NCI-H2029 treated with DMSO at 0.1 percent for 48 hours (cell line): ENCODE results near the gene CSTPP1.
A peak's percentile ranks its signal among the peaks of the same experiment; 100 is the strongest.

Source experiments
- DNase-seq: peaks from one replicate; lab custom pipeline; 2025; lab: John Stamatoyannopoulos, UW

Gene CSTPP1

GRCh38 chr11:47161134-47161854 lies 224.7 kb downstream of the CSTPP1 start:
- DNase-seq, result peak; percentile 15

GRCh38 chr11:47161890-47162289 lies 225.3 kb downstream of the CSTPP1 start:
- DNase-seq, result no peak

- no peak for DNase-seq
Measured at GRCh38 chr11:47162426-47162825, 225.9 kb downstream of the CSTPP1 start.

- no peak for DNase-seq
Measured at GRCh38 chr11:47163193-47163592, 226.6 kb downstream of the CSTPP1 start.

GRCh38 chr11:47163898-47164297 lies 227.3 kb downstream of the CSTPP1 start:
- no peak for DNase-seq

GRCh38 chr11:47164321-47164720 lies 227.8 kb downstream of the CSTPP1 start:
- DNase-seq, result no peak

DNA sequence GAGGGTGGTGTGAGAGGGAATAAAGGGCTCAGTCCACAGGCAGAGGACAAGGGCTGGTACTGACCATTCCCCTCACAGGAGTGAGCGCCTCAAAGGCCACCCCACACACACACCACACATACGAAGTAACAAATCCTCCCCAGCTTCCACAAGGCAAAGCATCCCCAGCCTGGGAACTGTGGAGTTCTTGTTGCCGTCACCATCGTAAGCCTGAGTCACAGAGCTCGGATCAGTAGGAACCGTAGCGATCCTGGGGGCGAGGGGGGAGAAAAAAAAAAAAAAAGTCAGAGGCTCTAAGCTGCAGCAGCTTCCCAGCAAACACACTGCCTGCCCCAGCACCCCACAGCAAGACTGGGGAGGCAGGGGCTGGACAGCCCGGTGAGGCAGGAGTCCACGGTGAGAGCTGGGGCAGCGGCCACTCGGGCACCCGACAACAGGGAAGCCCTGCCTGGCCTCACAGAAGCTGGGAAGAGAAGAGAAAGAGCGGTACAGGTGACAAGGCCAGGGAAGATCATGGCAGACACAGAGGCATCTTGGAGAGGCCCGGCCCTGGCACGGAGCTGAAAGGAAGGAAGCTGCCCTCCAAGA lies 228.8 kb downstream of the CSTPP1 start:
- DNase-seq, result no peak

DNA sequence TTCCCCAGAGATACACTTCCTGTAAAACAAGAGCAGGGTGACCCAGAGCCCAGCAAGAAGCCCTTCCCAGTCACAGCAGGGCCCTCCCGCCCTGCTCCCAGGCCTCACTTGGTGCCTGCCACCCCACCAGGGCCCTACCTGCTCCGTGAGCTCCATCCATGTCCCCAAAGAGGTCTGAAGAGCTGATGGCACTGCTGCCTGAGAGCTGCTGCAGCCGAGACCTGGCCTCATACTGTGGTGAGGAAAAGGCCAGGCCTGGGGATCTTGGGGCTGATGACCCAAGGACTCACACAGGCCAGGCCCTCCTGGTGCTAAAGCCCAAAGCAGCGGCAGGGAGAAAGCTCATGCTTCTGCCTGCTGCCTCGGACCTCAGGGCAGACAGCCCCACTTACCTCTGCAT lies 229.8 kb downstream of the CSTPP1 start:
- DNase-seq, result no peak

DNA sequence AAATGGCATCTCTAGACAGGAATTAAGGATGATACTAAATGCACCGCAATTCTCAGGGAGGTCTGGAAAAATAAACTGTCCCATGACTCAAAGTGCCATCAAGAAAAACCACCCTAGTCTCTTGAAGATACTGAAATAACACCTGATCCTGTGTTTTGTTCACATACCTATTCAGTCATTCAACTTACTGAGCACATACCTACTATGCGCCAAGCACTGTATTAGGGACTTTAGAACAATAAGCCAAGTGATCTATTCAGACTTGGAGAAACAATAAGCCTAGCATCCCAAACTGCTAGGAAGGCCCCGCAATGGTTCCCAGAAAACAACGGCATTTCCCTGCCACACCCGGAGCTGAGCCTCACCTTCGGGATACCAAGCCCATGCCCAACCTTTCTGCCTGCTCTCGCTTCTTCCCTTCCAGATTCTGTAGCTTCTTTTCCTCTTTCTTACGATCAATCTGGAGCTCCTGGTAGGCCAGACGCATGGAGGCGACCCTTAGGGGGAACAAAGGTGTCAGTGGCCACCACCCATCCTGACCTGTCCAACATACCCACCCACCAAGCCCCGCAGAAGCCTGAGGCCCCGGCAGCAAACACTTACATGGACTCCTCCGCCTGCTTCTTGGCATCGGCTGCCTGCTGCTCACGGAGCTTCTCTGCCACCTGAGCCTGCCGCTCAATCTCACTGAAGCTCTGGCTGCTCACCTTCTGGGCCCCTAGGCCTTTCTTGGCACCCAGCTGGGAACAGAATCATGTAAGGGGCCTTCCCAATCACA lies 234.7 kb downstream of the CSTPP1 start:
- no peak for DNase-seq

- DNase-seq, result no peak
Measured at GRCh38 chr11:47171856-47172255, 235.3 kb downstream of the CSTPP1 start.

DNA sequence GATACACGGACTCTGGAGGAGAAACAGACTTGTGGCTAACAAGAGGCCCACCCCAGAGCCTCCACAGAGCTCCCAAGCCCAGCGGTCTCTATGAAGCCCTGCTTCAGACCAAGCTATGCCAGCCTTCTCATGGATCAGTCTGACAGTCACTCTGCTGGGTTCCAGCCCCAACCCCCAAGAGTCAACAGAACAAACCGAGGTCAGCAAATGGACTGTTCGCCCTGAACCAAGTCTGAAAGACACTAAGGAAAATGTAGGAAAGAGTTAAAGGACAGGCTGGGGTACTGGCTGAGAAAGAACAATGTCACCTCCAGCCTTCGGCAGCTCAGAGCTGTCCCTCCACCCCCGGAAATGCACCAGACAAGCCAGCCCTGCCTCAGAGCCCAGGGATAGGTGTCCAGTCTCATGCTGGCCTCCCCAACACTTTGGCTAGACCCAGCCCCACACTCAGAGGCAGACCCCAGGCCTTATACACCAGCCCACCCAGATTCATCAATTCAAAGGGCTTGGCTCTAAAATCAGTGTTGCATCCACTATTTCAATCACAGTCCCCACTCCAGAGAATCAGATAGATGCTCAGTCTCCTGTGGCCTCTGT lies 236.3 kb downstream of the CSTPP1 start:
- DNase-seq, result no peak

DNA sequence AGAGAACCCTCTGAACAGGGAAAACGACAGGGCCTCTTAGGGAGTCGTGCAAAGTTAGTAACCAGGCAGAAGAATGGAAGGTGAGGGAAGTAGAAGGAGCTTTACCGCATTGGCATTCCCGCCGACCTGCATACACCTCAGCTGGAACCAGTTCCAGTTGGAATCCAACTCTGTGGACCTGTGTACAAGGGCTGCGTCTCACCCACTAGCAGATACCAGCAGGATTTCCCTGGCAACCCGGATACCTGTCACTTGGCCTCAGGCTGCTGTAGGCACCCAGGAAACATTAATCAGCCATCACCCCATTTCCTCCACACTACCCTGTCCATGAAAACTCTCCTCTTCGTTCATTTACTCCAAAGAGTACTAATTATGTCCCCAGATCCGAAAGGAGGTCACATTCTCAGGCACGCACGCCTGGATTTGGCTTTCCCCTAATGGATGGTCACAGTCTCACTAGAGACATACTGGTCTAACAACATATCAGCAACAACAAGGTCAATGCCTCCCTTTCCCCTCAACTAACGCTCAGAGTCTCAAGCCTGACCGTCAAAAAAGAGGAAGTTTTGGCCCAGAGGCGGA lies 239.3 kb downstream of the CSTPP1 start:
- DNase-seq, result no peak

GRCh38 chr11:47176328-47177228 lies 240.0 kb downstream of the CSTPP1 start, which contains the start of gene ARFGAP2:
TSS of gene ARFGAP2 (minus strand) at chr11:47176879. CDS start at chr11:47176853, 26 bp downstream.
- peak; percentile 86 for DNase-seq

- peak; percentile 35 for DNase-seq
Measured at GRCh38 chr11:47177229-47177845, 240.8 kb downstream of the CSTPP1 start.

GRCh38 chr11:47177846-47178245 lies 241.3 kb downstream of the CSTPP1 start:
- DNase-seq, result no peak

DNA sequence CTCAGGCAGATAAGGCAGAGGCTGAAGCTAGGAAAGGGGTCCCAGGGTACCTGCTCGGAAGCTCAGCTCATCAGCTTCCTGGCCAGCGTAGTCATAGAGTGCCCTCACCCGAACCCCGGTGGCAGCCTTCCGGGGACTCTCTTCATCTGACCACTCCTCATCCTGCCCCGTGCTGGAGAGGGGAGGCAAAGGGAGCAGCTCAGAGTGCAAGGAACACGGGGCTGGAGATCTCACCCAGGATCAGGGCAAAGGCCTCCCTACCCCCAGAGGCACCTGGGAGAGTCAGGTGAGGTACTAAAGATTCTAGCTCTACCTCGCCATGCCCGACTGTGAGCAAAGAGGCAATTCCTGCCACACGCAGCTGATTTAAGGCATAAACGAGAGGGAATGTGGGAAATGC lies 241.8 kb downstream of the CSTPP1 start:
- no peak for DNase-seq

DNA sequence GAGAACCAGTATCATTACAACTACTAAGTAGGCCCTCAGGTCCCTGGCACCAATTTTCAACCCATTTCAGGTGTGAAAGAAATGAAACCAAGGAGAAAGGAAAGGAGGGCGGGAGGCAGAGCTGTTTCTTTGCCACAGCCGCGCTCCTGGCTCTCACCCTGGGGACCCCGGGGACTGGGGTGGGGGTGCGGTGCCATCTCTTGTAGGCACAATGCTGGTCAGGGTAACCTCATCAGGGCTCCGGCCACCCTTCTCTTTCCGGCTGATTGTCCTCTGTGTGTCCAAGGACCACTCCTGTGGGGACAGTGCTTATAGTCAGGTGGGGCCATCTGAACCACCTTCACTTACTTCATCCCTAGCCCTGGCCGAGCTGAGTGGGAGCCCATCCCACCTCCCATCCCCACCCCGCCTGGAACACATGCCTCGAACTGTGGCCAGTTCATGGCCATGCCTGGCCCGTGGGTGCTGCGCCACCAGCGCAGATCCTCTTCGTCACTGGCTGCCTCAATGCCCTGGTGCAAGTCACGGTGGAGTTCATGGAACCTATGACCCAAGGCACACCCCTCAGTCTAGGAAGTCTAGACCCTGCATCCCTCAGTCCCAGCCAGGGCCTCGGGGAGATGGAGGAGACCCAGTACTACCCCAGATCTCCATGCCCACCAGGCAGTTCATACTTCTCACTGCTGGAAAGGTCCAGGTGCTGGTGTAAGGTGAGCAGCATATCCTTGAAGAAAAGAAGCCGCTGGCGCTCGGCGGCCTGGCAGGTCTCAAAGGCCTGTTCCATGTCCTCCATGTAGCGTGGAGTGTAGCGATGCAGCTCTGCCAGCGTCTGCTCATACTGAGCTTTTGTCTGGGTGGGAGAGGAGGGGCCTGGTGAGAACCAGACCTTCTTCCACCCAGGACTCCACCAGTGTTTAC lies 242.4 kb downstream of the CSTPP1 start:
- DNase-seq, result no peak

DNA sequence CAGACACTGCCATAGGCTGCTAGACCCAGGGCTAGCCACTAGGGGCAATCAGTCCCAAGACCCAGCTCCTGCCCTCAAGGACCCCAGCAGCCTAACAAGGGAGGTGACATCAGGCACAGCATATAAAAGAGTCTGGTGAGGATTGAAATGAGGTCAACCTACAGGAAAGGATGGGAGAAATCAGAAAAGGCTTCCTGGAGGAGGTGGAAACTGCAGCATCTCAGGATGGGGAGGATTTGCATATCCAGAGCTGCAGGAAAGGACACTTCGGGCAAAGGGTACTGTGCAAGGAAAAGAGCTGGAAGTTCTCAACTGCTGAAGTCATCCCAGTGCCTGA lies 243.1 kb downstream of the CSTPP1 start:
- DNase-seq, result peak; percentile 24

DNA sequence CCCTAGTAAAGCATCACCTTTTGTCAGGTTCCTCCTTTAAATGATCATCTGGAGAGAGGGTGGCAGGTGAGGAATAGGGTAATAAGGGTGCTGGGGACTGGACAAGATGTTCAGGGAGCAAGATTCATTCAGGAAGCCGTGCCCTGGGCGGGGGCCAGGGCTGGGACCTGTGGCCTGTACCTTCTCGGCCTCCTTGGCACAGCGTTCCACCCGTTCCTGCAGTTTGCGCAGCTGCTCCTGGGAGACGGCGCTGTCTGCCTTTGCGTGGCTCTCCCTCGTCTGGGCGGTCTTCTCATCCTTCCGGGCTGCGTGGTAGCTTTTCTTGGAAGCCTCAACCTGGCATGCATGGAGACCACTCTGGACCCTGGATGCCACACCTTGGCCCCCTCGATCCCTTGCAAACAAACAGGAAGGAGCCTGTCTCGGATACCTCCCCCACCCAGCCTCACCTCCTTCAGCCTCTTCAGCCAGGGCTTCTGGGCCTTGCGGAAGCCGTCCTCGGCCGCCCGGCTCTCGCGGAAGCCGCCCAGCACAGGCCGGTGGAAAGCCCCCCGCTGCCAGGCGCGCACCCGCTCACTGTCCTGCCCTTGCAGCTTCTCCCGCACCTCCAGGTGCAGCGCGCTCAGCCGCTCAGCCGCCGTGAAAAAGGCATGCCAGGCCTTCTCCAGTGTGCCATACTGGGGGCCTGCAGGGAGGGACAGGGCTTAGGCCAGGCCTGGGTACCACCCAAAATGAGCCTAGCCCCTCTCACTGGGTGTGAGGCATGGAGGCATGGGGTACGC lies 243.6 kb downstream of the CSTPP1 start:
- no peak for DNase-seq
